C4-2B (cell line): ENCODE measurements around the gene MEGF11.

ENCODE experiments used
- CTCF ChIP-seq: fragments of 450-650 bp; conservative IDR thresholded peaks from 2 replicates; pipeline ENCODE4 v1.5.1; 2017; ENCODE audit warnings: mild to moderate bottlenecking
- ZFX ChIP-seq: fragments of 450-650 bp; IDR thresholded peaks from 2 replicates; pipeline ENCODE4 v1.6.1; 2017

- TF ChIP-seq CTCF = no peak
- no peak for TF ChIP-seq ZFX
These were observed 176.8 kb downstream of the MEGF11 start for GRCh38 chr15:66076591-66077319.
